Ishikawa (cell line): ENCODE data around the gene CPSF4L.

ENCODE experiments used
- CEBPB ChIP-seq: IDR thresholded peaks from 2 replicates; pipeline ENCODE4 v1.6.1; 2012
- REST ChIP-seq: IDR thresholded peaks from 2 replicates; pipeline ENCODE4 v1.6.1; 2012; ENCODE audit warnings: low read depth, mild to moderate bottlenecking
- TAF1 ChIP-seq: IDR thresholded peaks from 2 replicates; pipeline ENCODE4 v1.6.1; 2012; ENCODE audit warnings: low read depth, mild to moderate bottlenecking
- USF1 ChIP-seq: IDR thresholded peaks from 2 replicates; pipeline ENCODE4 v1.6.1; 2012
- YY1 ChIP-seq: IDR thresholded peaks from 2 replicates; pipeline ENCODE4 v1.6.1; 2012; ENCODE audit warnings: low read depth

- TF ChIP-seq CEBPB = no peak
- no peak for TF ChIP-seq REST
- no peak for TF ChIP-seq TAF1
- no peak for TF ChIP-seq USF1
- TF ChIP-seq YY1 = no peak
Observed at GRCh38 chr17:73198930-73199260, 62.8 kb downstream of the CPSF4L start.
